Transverse colon (tissue), 3 donors: Measurements from ENCODE around the gene PPP2R2C.

ENCODE experiments used
- EP300 ChIP-seq: sonication (generic); formaldehyde crosslinking; IDR thresholded peaks from one replicate; pipeline ENCODE4 v1.6.1; 2017; ENCODE audit warnings: antibody characterized with exemption, low read depth
- TF ChIP-seq, protein P1 (sequence below), 5 experiments: fragments of 200-600 bp in 3 of 5; fragments of 450-650 bp in 2 of 5; sonication (generic) in 3 of 5; IDR thresholded peaks; 1 replicate in 2 of 5; 2 replicates in 3 of 5; pipeline ENCODE4 v1.5.1; 2016 to 2017; ENCODE audit warnings: antibody characterized with exemption in 5 of 5, inconsistent platforms in 3 of 5, mild to moderate bottlenecking in 2 of 5, moderate library complexity in 1 of 5

DNA sequence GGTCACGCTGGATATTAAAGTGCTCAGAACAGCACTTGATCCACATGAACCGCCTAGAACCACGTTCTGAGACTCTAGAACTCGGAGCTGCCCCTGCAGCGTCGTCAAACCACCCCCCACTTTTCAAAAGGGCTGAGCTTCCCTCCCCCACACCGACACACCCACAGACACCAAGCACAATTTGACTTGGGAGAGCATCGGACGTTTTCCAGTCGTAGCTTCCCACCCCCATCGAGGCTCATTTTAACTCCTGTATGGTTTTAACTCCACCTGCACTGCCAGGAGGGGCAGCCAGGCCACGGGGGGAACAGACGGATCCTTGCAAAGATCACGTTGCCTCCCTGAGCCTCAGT lies 26.3 kb downstream of the PPP2R2C start:
- TF ChIP-seq, protein P1, sequence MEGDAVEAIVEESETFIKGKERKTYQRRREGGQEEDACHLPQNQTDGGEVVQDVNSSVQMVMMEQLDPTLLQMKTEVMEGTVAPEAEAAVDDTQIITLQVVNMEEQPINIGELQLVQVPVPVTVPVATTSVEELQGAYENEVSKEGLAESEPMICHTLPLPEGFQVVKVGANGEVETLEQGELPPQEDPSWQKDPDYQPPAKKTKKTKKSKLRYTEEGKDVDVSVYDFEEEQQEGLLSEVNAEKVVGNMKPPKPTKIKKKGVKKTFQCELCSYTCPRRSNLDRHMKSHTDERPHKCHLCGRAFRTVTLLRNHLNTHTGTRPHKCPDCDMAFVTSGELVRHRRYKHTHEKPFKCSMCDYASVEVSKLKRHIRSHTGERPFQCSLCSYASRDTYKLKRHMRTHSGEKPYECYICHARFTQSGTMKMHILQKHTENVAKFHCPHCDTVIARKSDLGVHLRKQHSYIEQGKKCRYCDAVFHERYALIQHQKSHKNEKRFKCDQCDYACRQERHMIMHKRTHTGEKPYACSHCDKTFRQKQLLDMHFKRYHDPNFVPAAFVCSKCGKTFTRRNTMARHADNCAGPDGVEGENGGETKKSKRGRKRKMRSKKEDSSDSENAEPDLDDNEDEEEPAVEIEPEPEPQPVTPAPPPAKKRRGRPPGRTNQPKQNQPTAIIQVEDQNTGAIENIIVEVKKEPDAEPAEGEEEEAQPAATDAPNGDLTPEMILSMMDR (IDR thresholded peaks at IDR 0.05) = no peak
- TF ChIP-seq EP300 = no peak
